GM21447 (cell line): ENCODE measurements around the gene BHLHE40.
A peak's percentile ranks its signal among the peaks of the same experiment; 100 is the strongest.

ENCODE experiments used
- ATAC-seq: cut with Tn5 transposase; IDR thresholded peaks from one replicate; pipeline ENCODE4 v1.9.1; 2021; ENCODE audit not compliant: unreplicated experiment

BHLHE40 gene

GRCh38 chr3:4982773-4983738 is 3.8 kb downstream of the BHLHE40 start:
- ATAC-seq: no peak

- peak; percentile 44 for ATAC-seq
Observed at GRCh38 chr3:4983739-4984510, 4.7 kb downstream of the BHLHE40 start.

GRCh38 chr3:4984511-4984864 is 5.3 kb downstream of the BHLHE40 start:
- ATAC-seq: no peak

- ATAC-seq: no peak
Observed at GRCh38 chr3:4985330-4986174, 6.3 kb downstream of the BHLHE40 start.

- ATAC-seq: peak; percentile 35
Observed at GRCh38 chr3:4986175-4986781, 7.0 kb downstream of the BHLHE40 start.

GRCh38 chr3:4986782-4987537 is 7.7 kb downstream of the BHLHE40 start:
- peak; percentile 58 for ATAC-seq

GRCh38 chr3:4987538-4988296 is 8.5 kb downstream of the BHLHE40 start:
- ATAC-seq: no peak

- no peak for ATAC-seq
Observed at GRCh38 chr3:4988983-4989834, 10.0 kb downstream of the BHLHE40 start.

- no peak for ATAC-seq
Observed at GRCh38 chr3:4990069-4990468, 10.8 kb downstream of the BHLHE40 start.

- ATAC-seq: no peak
Observed at GRCh38 chr3:4992118-4992517, 12.9 kb downstream of the BHLHE40 start.

GRCh38 chr3:4993276-4994143 is 14.3 kb downstream of the BHLHE40 start:
- ATAC-seq: no peak

GRCh38 chr3:4994144-4994730 is 15.0 kb downstream of the BHLHE40 start:
- no peak for ATAC-seq

GRCh38 chr3:4994823-4995499 is 15.7 kb downstream of the BHLHE40 start:
- peak; percentile 55 for ATAC-seq

GRCh38 chr3:4995500-4996053 is 16.3 kb downstream of the BHLHE40 start:
- ATAC-seq: no peak

GRCh38 chr3:4996223-4996765 is 17.1 kb downstream of the BHLHE40 start:
- ATAC-seq: no peak

GRCh38 chr3:4996771-4997291 is 17.6 kb downstream of the BHLHE40 start:
- no peak for ATAC-seq
